GM23338 (cell line): Measurements from ENCODE around the gene MYBL2. TPM values are rescaled to one million over a fixed set of nuclear protein-coding genes. Genes with fewer than 3 reads are reported as not detected.

ENCODE experiments used
- ATAC-seq: fragments of 200-7000 bp; cut with Tn5 transposase; 3 replicates; pipeline ENCODE4 v1.9.1; 2020
- DNase-seq: peaks from one replicate; pipeline ENCODE4 v3.0.0-alpha.2; 2015; ENCODE audit warnings: low spot score
- H2AFZ ChIP-seq: fragments of 200-600 bp; sonication (generic); 2 replicates; pipeline ENCODE4 v1.8.0; 2016; ENCODE audit warnings: antibody characterized with exemption, mild to moderate bottlenecking, moderate library complexity
- H3F3A ChIP-seq: fragments of 200-600 bp; sonication (generic); replicated peaks from 2 replicates; pipeline ENCODE4 v1.8.0; 2017; ENCODE audit warnings: antibody characterized with exemption, mixed run types, low read depth
- H3K27ac ChIP-seq: fragments of 200-600 bp; sonication (generic); 2 replicates; pipeline ENCODE4 v1.6.1; 2016; ENCODE audit warnings: low read depth
- H3K27me3 ChIP-seq: fragments of 200-600 bp; sonication (generic); 2 replicates; pipeline ENCODE4 v1.8.0; 2016; ENCODE audit warnings: mild to moderate bottlenecking, mixed run types, moderate library complexity; ENCODE audit not compliant: insufficient read depth
- H3K36me3 ChIP-seq: fragments of 200-600 bp; sonication (generic); 2 replicates; pipeline ENCODE4 v1.8.0; 2016; ENCODE audit warnings: mild to moderate bottlenecking; ENCODE audit not compliant: insufficient read depth
- H3K4me1 ChIP-seq: fragments of 200-600 bp; sonication (generic); 2 replicates; pipeline ENCODE4 v1.8.0; 2016; ENCODE audit warnings: mild to moderate bottlenecking, moderate library complexity; ENCODE audit not compliant: insufficient read depth
- H3K4me2 ChIP-seq: fragments of 200-600 bp; sonication (generic); 2 replicates; pipeline ENCODE4 v1.7.1; 2017; ENCODE audit warnings: mixed run types
- H3K4me3 ChIP-seq: fragments of 200-600 bp; sonication (generic); 2 replicates; pipeline ENCODE4 v1.6.1; 2016; ENCODE audit warnings: mixed run types
- H3K79me2 ChIP-seq: fragments of 200-600 bp; sonication (generic); replicated peaks from 2 replicates; pipeline ENCODE4 v1.8.0; 2017; ENCODE audit warnings: mild to moderate bottlenecking; ENCODE audit not compliant: insufficient read depth
- H3K9me2 ChIP-seq: fragments of 200-600 bp; sonication (generic); 2 replicates; pipeline ENCODE4 v1.8.0; 2017; ENCODE audit not compliant: insufficient read depth
- H4K20me1 ChIP-seq: fragments of 200-600 bp; sonication (generic); replicated peaks from 2 replicates; pipeline ENCODE4 v1.8.0; 2017; ENCODE audit warnings: mild to moderate bottlenecking; ENCODE audit not compliant: insufficient read depth
- H3K27ac Mint-ChIP-seq: 2 replicates; pipeline ENCODE4 v1.8.0; 2020; ENCODE audit warnings: inconsistent platforms, mild to moderate bottlenecking, moderate library complexity, mixed read lengths
- H3K27me3 Mint-ChIP-seq: 3 replicates; pipeline ENCODE4 v1.8.0; 2022; ENCODE audit warnings: low read depth, mild to moderate bottlenecking, moderate library complexity, mixed read lengths, inconsistent platforms; ENCODE audit not compliant: insufficient read depth, poor library complexity
- H3K36me3 Mint-ChIP-seq: 3 replicates; pipeline ENCODE4 v1.8.0; 2021; ENCODE audit warnings: low read depth, mild to moderate bottlenecking, inconsistent platforms, moderate library complexity, mixed read lengths
- H3K4me1 Mint-ChIP-seq: 3 replicates; pipeline ENCODE4 v1.8.0; 2020; ENCODE audit warnings: mild to moderate bottlenecking, inconsistent platforms, mixed read lengths
- H3K4me3 Mint-ChIP-seq: 3 replicates; pipeline ENCODE4 v1.8.0; 2021; ENCODE audit warnings: moderate library complexity, mild to moderate bottlenecking, inconsistent platforms, mixed read lengths
- H3K9me3 Mint-ChIP-seq: 3 replicates; pipeline ENCODE4 v1.8.0; 2020; ENCODE audit warnings: moderate library complexity, mild to moderate bottlenecking, inconsistent platforms, mixed read lengths
- CREB1 ChIP-seq: fragments of 250-450 bp; sonication (Bioruptor Pico); IDR thresholded peaks from 2 replicates; pipeline ENCODE4 v1.5.0; 2020; ENCODE audit warnings: low read depth, mild to moderate bottlenecking, moderate library complexity
- CTCF ChIP-seq, 2 experiments: fragments of 200-600 bp in 1 of 2; sonication (generic) in 1 of 2; conservative IDR thresholded peaks; 2 replicates each; pipeline versions ENCODE4 v1.5.1 to v1.6.1; 2016 to 2017; ENCODE audit warnings: antibody characterized with exemption in 2 of 2, low read depth in 2 of 2, mild to moderate bottlenecking in 2 of 2, moderate library complexity in 1 of 2
- ETS1 ChIP-seq: IDR thresholded peaks from 2 replicates; pipeline ENCODE4 v1.6.1; 2016; ENCODE audit warnings: antibody characterized with exemption
- EZH2 ChIP-seq: fragments of 200-600 bp; sonication (generic); IDR thresholded peaks from one replicate; pipeline ENCODE4 v1.8.0; 2017; ENCODE audit warnings: antibody characterized with exemption, mild to moderate bottlenecking, low read depth; ENCODE audit not compliant: unreplicated experiment
- EZH2phosphoT487 ChIP-seq: fragments of 200-600 bp; sonication (generic); IDR thresholded peaks from one replicate; pipeline ENCODE4 v1.8.1; 2018; ENCODE audit warnings: antibody characterized with exemption; ENCODE audit not compliant: unreplicated experiment
- JUNB ChIP-seq: IDR thresholded peaks from one replicate; pipeline ENCODE4 v1.6.1; 2016; ENCODE audit warnings: antibody characterized with exemption; ENCODE audit not compliant: unreplicated experiment
- NANOG ChIP-seq: IDR thresholded peaks from 2 replicates; pipeline ENCODE4 v1.6.1; 2016; ENCODE audit warnings: antibody characterized with exemption, borderline replicate concordance
- POLR2AphosphoS5 ChIP-seq: IDR thresholded peaks from 2 replicates; pipeline ENCODE4 v1.6.1; 2016; ENCODE audit warnings: antibody characterized with exemption, low read depth
- REST ChIP-seq: IDR thresholded peaks from one replicate; pipeline ENCODE4 v1.6.1; 2018; ENCODE audit warnings: antibody characterized with exemption; ENCODE audit not compliant: unreplicated experiment
- STAT1 ChIP-seq: IDR thresholded peaks from one replicate; pipeline ENCODE4 v1.6.1; 2016; ENCODE audit warnings: antibody characterized with exemption; ENCODE audit not compliant: unreplicated experiment
- ZNF114 ChIP-seq: fragments of 250-450 bp; sonication (Bioruptor Pico); IDR thresholded peaks from 2 replicates; pipeline ENCODE4 v1.5.0; 2020; ENCODE audit warnings: mild to moderate bottlenecking, moderate library complexity
- ZNF331 ChIP-seq: fragments of 250-450 bp; sonication (Bioruptor Pico); IDR thresholded peaks from 2 replicates; pipeline ENCODE4 v1.5.0; 2020; ENCODE audit warnings: low read depth, mild to moderate bottlenecking, moderate library complexity
- ZNF462 ChIP-seq: fragments of 250-450 bp; sonication (Bioruptor Pico); IDR thresholded peaks from 2 replicates; pipeline ENCODE4 v1.5.0; 2020; ENCODE audit warnings: mild to moderate bottlenecking, moderate library complexity
- polyA plus RNA-seq: library from polyadenylated mRNA; unstranded; fragments of >200 nt; fragmentation: Nextera tagmentation; extraction: Ambion mirVana; gene quantifications from 2 replicates; pipeline ENCODE4 v1.2.1, GENCODE V29; 2016
- total RNA-seq: library from RNA; depleted of rRNA; stranded (reverse); fragments of >200 nt; shearing (Covaris generic); gene quantifications from 2 replicates; pipeline ENCODE4 v1.2.3, GENCODE V29; 2014

MYBL2 gene
- total and polyA plus RNA-seq, 2 experiments from 2014 or later = 72.3 to 131 TPM

DNA sequence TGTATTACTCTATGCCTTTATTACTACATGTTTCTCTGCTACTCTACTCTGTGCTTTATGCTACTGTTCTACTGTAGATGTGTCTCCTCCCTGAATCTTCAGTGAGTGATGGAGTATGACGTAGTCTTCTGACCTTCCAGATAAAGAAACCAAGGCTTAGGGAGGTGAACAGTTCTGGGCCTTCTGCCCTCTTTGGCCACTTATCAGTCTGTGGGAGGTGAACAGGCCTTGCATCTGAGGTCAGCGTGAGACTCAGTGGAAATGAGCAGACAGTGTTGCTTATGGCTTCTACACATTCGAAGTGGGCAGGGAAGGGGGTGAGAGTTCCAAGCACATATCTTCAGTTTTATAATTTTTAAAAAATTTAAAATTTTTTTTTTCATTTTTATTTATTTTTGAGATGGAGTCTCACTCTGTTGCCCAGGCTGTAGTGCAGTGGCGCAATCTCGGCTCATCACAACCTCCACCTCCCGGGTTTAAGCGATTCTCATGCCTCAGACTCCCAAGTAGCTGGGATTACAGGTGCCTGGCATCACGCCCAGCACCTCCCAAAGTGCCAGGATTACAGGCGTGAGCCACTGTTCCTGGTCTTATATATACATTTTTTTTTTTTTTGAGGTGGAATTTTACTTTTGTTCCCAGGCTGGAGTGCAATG, 24.2 kb downstream of the MYBL2 start:
- H3K4me3 Mint-ChIP-seq = no peak overlapping the region
- H3K36me3 ChIP-seq = peaks cover 24% of the 10 kb centered on the region
- TF ChIP-seq ZNF462 (CRISPR knock-in tag) (no peak), CREB1 (no peak), ETS1 (no peak), EZH2phosphoT487 (no peak), STAT1 (no peak), EZH2 (no peak), JUNB (no peak), ZNF331 (CRISPR knock-in tag) (no peak), NANOG (no peak), CTCF (conservative IDR thresholded peaks at IDR 0.05; ENCODE audit: low read depth in 2 of 2) (no peak), POLR2AphosphoS5 (no peak), REST (no peak), ZNF114 (no peak)
- no peak overlapping the region for H3K27ac Mint-ChIP-seq
- H4K20me1 ChIP-seq = peaks cover 15% of the 10 kb centered on the region
- H3K36me3 Mint-ChIP-seq = peaks cover 58% of the 10 kb centered on the region
- no peaks in the 10 kb centered on the region for H3K79me2 ChIP-seq
- no peak overlapping the region for H3K4me2 ChIP-seq
- no peaks in the 10 kb centered on the region for H3F3A ChIP-seq
- no peaks in the 10 kb centered on the region for H3K9me3 Mint-ChIP-seq
- H3K27ac ChIP-seq = no peak overlapping the region
- no peak for ATAC-seq
- no peak for DNase-seq
- no peaks in the 10 kb centered on the region for H3K9me2 ChIP-seq
- no peaks in the 10 kb centered on the region for H3K27me3 ChIP-seq
- H3K27me3 Mint-ChIP-seq = peaks cover 1% of the 10 kb centered on the region
- H3K4me1 ChIP-seq = no peaks in the 10 kb centered on the region
- H2AFZ ChIP-seq = no peak overlapping the region
- no peak overlapping the region for H3K4me3 ChIP-seq
- H3K4me1 Mint-ChIP-seq = no peaks in the 10 kb centered on the region
